HG03159 (cell line): ENCODE measurements around the gene HRH2.
"Not testable (repeated sequence)": the region's sequence is repeated elsewhere in the genome, so short reads cannot be mapped to it uniquely, and the experiment has no call there.

Experiments used
- ATAC-seq: cut with Tn5 transposase; IDR thresholded peaks from one replicate; pipeline ENCODE4 v1.9.1; 2021; ENCODE audit warnings: mild to moderate bottlenecking, moderate library complexity; ENCODE audit not compliant: unreplicated experiment

The HRH2 gene

GRCh38 chr5:175657593-175658271, at the start of gene HRH2:
HRH2 (plus strand) TSS chr5:175658071; CDS start chr5:175683234, 25,163 bp downstream.
- ATAC-seq = no peak

GRCh38 chr5:175609526-175609925, 48.3 kb upstream of the HRH2 start:
- ATAC-seq = no peak

- no peak for ATAC-seq
Measured at GRCh38 chr5:175610381-175610780, 47.5 kb upstream of the HRH2 start.

GRCh38 chr5:175610898-175611297, 47.0 kb upstream of the HRH2 start:
- ATAC-seq = no peak

GRCh38 chr5:175614223-175614815, 43.6 kb upstream of the HRH2 start:
- no peak for ATAC-seq

- ATAC-seq = no peak
Measured at GRCh38 chr5:175614861-175615260, 43.0 kb upstream of the HRH2 start.

GRCh38 chr5:175616083-175616482, 41.8 kb upstream of the HRH2 start:
- no peak for ATAC-seq

- ATAC-seq = not testable (repeated sequence)
Measured at GRCh38 chr5:175616527-175616926, 41.3 kb upstream of the HRH2 start.

GRCh38 chr5:175617447-175617846, 40.4 kb upstream of the HRH2 start:
- no peak for ATAC-seq

- no peak for ATAC-seq
Measured at GRCh38 chr5:175620527-175620926, 37.3 kb upstream of the HRH2 start.

GRCh38 chr5:175621971-175622370, 35.9 kb upstream of the HRH2 start:
- ATAC-seq = no peak

- no peak for ATAC-seq
Measured at GRCh38 chr5:175623088-175623487, 34.8 kb upstream of the HRH2 start.

GRCh38 chr5:175624316-175624715, 33.6 kb upstream of the HRH2 start:
- ATAC-seq = no peak

- no peak for ATAC-seq
Measured at GRCh38 chr5:175627005-175627404, 30.9 kb upstream of the HRH2 start.

GRCh38 chr5:175627739-175628138, 30.1 kb upstream of the HRH2 start:
- no peak for ATAC-seq

GRCh38 chr5:175628668-175629067, 29.2 kb upstream of the HRH2 start:
- no peak for ATAC-seq

- ATAC-seq = no peak
Measured at GRCh38 chr5:175629261-175629660, 28.6 kb upstream of the HRH2 start.

- ATAC-seq = no peak
Measured at GRCh38 chr5:175629793-175630192, 28.1 kb upstream of the HRH2 start.

GRCh38 chr5:175635854-175636584, 21.9 kb upstream of the HRH2 start:
- ATAC-seq = no peak

GRCh38 chr5:175638305-175638704, 19.6 kb upstream of the HRH2 start:
- no peak for ATAC-seq

- ATAC-seq = no peak
Measured at GRCh38 chr5:175640106-175640775, 17.6 kb upstream of the HRH2 start.

- ATAC-seq = no peak
Measured at GRCh38 chr5:175642998-175643397, 14.9 kb upstream of the HRH2 start.
